LNCaP clone FGC (cell line): ENCODE measurements around the gene AGO1.
A peak's percentile ranks its signal among the peaks of the same experiment; 100 is the strongest.

Experiments
- DNase-seq: peaks from one replicate; pipeline ENCODE4 v3.0.0-alpha.2; 2011; ENCODE audit warnings: low read depth
- H3K4me3 ChIP-seq: 2 replicates; pipeline ENCODE4 v1.5.1; 2011; ENCODE audit warnings: mild to moderate bottlenecking, low read depth, low read length, control low read depth
- TF ChIP-seq, protein P1 (sequence below): IDR thresholded peaks from 2 replicates; pipeline ENCODE4 v1.5.1; 2012; ENCODE audit warnings: mild to moderate bottlenecking; ENCODE audit not compliant: control insufficient read depth, insufficient read depth; ENCODE audit errors: extremely low read depth

AGO1 gene

DNA sequence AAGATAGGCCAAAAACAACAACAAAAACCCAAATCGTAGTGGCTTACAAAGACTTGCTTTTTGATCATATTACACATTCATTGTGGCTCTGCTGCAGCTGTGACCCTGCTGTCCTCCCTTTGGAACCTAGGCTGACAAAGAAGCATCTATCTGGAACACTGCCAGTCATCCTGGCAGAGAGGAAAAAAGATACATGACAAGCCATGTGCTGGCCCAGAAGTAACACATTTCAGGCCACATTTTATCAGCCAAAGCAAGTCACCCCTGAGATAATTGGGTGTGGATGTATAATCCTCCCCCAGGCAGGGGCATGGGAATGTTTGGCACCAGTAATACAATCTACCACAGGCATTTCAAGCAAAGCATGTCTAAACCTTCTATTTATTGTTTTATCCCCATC, 37.2 kb upstream of the AGO1 start:
- no peak for DNase-seq
- TF ChIP-seq, protein P1, sequence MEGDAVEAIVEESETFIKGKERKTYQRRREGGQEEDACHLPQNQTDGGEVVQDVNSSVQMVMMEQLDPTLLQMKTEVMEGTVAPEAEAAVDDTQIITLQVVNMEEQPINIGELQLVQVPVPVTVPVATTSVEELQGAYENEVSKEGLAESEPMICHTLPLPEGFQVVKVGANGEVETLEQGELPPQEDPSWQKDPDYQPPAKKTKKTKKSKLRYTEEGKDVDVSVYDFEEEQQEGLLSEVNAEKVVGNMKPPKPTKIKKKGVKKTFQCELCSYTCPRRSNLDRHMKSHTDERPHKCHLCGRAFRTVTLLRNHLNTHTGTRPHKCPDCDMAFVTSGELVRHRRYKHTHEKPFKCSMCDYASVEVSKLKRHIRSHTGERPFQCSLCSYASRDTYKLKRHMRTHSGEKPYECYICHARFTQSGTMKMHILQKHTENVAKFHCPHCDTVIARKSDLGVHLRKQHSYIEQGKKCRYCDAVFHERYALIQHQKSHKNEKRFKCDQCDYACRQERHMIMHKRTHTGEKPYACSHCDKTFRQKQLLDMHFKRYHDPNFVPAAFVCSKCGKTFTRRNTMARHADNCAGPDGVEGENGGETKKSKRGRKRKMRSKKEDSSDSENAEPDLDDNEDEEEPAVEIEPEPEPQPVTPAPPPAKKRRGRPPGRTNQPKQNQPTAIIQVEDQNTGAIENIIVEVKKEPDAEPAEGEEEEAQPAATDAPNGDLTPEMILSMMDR = no peak
- H3K4me3 ChIP-seq = no peak overlapping the region

DNA sequence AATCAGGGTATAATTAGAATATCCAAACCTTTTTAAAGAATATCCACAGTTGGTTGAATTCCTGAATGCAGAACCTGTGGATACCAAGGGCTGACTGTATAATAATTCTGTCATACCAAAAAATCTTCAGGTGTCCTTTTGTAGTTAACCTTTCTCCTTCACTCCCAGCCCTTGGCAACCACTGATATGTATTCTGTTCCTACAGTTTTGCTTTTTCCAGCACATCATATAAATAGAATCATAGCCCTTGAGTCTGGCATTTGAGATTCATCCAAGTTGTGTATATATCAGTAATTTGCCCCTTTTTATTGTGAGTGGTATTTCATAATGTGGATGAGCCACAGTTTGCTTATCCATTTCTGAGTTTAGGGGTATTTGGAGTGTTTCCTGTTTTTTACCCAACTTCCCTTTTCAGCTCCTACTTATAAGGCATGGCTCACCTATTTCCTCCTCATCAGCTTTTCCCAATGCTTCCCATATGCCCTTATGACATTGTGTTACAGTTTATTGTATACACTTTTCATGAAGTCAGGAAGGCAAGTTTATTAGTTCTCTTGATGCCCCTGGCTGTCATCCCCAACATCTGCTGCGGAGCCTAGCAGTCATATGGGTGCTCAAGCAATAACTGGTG, 35.0 kb upstream of the AGO1 start:
- DNase-seq = no peak
- H3K4me3 ChIP-seq = no peak overlapping the region
- TF ChIP-seq, protein P1 = no peak

DNA sequence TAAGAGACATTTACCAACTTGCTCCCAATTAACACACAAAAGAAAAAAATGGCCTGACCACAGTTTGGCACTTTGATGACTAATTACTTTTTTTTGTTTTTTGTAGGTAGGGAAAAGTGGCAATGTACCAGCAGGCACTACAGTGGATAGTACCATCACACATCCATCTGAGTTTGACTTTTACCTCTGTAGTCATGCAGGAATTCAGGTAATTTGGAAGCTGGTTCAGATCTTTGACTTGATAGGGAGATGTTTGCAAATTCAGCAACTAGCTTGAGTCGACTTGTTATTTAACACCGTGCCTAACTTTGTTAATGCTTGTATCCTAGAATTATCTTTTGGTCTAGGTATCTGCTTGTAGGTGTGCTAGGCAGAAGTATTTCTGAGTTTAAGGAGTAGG, 33.0 kb upstream of the AGO1 start:
- H3K4me3 ChIP-seq = no peak overlapping the region
- DNase-seq = no peak
- TF ChIP-seq, protein P1 = no peak

DNA sequence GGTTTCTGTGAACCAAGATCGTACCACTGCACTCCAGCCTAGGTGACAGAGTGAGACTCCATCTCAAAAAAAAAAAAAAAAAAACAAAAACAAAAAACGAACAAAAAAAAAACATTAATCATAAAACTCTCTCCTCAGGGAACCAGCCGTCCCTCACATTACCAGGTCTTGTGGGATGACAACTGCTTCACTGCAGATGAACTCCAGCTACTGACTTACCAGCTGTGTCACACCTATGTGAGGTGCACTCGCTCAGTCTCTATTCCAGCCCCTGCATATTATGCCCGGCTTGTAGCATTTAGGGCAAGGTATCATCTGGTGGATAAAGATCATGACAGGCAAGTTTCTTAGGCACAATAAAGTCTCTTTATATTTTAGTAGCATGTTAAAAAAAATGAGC, 32.3 kb upstream of the AGO1 start:
- no peak overlapping the region for H3K4me3 ChIP-seq
- DNase-seq = no peak
- TF ChIP-seq, protein P1 = no peak

DNA sequence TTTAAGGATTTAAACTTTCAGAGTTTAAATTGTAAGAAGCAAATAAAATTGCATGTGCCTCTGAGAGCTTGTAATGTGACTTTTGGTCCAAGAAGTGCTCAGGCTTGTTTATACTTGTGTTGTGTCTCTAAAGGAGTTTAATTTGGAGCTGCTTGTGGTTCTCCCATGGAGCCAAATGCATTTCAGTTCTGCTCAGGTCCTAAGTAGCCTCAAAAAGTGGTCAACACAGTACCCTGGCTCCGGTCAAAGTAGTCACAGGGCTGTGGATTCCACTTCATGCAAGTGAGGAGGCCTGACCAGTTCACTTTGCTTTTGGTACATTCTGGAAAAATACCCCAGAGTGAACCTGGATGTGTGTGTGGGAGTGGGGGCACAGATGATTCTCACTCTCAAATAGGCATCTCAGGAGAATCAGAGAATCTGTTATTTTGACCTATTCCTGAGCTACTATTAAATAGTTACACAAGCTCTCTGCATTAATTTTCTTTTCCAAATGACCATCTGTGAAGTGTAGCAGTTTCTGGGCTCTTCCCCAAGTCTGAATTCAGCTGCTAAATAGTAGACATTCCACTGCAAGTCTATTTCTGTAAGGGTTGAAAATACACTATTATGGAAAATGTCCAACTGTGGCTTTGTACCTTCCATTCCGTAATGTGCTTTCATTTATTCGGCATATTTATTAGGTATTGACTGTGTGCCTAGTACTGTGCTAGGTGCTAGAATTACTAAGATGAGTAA, 31.7 kb upstream of the AGO1 start:
- TF ChIP-seq, protein P1 = no peak
- no peak for DNase-seq
- no peak overlapping the region for H3K4me3 ChIP-seq

DNA sequence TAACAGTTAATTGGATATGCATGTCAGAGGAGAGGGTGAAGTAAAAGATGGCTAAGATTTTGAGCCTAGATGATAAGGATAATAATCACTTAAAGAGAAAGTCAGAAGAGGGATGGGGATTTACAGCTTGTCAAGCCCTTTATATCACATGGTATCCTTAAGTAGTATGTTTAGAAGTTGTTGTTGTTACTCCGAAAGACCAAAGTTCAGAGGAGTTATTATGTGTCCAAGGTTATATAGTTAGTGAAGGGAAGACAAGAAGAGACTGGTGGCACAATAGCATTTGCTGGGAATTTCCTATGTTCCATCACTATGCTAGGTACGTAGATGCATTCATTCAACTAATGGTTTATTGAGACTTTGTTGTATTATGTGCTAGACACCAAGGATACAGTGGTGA, 30.8 kb upstream of the AGO1 start:
- no peak for DNase-seq
- TF ChIP-seq, protein P1 = no peak
- no peak overlapping the region for H3K4me3 ChIP-seq

DNA sequence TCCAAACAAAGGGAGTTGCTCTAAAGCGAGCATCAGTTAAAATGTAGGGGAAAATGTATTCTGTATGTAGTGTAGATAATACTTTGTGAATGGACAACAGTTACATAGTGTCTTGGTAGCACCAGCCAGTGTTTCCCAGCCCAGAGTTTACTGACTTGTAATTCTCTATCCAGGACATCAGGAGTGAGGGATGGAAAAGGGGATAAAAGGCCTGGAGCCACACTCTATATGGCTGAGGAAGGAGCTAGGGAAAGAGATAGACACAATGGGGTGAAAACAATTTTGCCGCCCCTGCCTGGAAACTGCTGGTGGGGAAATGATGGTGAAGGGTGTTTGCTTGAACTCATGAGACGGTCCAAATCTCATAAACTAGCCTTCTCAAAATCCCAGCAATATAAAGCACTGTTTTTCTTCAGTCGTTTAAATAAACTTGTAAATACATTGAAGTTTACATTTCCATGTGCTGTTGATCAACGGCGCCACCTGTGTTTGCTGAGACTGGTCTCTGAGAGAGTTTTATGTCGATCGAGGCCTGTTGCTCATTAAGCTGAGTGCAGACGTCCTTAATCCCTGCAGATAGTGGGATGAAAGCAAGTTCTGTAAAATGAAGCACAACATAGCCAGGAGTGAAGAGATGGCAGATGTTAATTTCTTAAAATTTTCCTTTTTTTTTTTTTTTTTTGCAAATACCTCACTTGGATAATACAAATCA, 27.9 kb upstream of the AGO1 start:
- peak; percentile 87 for DNase-seq
- TF ChIP-seq, protein P1 = peak; percentile 63
- 0 out of 2 replicates have a peak overlapping the region, but pooled peaks have one; percentile 7 for H3K4me3 ChIP-seq
